PFSK-1 (cell line): Measurements from ENCODE around the gene MAPK8IP1.

Source experiments
- FOXP2 ChIP-seq: optimal IDR thresholded peaks from 2 replicates; pipeline ENCODE3; 2011; ENCODE audit warnings: borderline replicate concordance, control low read depth, inconsistent platforms; ENCODE audit not compliant: insufficient read depth; ENCODE audit errors: extremely low read length, extremely low read depth
- POLR2AphosphoS5 ChIP-seq: IDR thresholded peaks from 2 replicates; pipeline ENCODE4 v1.6.1; 2012; ENCODE audit warnings: low read depth, mild to moderate bottlenecking, control low read depth, low read length, moderate library complexity
- REST ChIP-seq, 2 experiments: IDR thresholded peaks; 2 replicates each; pipeline versions ENCODE4 v1.6.1 to v1.8.0; 2011 to 2012; ENCODE audit warnings: low read depth in 2 of 2, low read length in 2 of 2, control low read depth in 1 of 2, inconsistent platforms in 1 of 2, mild to moderate bottlenecking in 1 of 2, moderate library complexity in 1 of 2; ENCODE audit not compliant: insufficient read depth in 1 of 2
- SIN3A ChIP-seq: IDR thresholded peaks from 2 replicates; pipeline ENCODE4 v1.6.1; 2012; ENCODE audit warnings: mild to moderate bottlenecking, low read length, moderate library complexity, borderline replicate concordance; ENCODE audit not compliant: insufficient read depth
- TAF1 ChIP-seq: IDR thresholded peaks from 2 replicates; pipeline ENCODE4 v1.6.1; 2012; ENCODE audit warnings: low read length, control low read depth, borderline replicate concordance; ENCODE audit not compliant: insufficient read depth

Gene MAPK8IP1

GRCh38 chr11:45927684-45928413, 42.4 kb downstream of the MAPK8IP1 start:
- no peak for TF ChIP-seq SIN3A

DNA sequence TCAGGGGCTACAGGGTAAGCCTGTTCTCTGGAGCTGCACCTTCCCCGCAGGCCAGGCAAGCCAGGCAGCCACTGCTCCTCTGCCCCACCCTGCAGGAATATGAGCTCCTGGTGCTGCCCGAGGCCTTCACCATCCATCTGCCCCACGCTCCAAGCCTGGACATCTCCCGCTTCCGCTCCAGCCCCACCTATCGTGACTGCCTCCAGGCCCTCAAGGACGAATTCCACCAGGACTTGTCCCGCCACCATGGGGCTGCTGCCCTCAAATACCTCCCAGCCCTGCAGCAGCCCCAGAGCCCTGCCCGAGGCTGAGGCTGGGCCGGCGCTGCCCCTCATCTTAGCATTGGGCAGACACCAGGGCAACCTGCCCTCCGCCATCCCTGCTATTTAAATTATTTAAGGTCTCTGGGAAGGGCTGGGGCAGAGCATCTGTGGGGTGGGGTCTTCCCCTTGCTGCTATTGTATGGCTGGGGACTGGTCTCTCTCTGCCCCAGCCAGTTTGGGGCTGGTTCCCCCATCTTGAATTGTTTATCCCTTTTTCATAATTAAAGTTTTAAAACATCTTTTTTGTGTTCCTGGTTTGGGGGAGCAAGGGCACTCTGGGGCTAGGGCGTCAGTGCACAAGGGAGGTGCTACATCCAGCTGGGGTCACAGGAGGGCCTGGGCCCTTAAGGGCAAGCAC, 43.2 kb downstream of the MAPK8IP1 start:
- TF ChIP-seq TAF1 (no peak), FOXP2 (no peak), REST (IDR thresholded peaks at IDR 0.05; ENCODE audit: insufficient read depth in 1 of 2, low read depth in 2 of 2, low read length in 2 of 2) (no peak), POLR2AphosphoS5 (no peak), SIN3A (no peak)

- TF ChIP-seq FOXP2 (no peak), TAF1 (no peak), SIN3A (no peak), POLR2AphosphoS5 (no peak), REST (IDR thresholded peaks at IDR 0.05; ENCODE audit: insufficient read depth in 1 of 2, low read depth in 2 of 2, low read length in 2 of 2) (no peak)
Measured at GRCh38 chr11:45929486-45930030, 44.1 kb downstream of the MAPK8IP1 start.

- TF ChIP-seq SIN3A (no peak), POLR2AphosphoS5 (no peak), FOXP2 (no peak), REST (IDR thresholded peaks at IDR 0.05; ENCODE audit: insufficient read depth in 1 of 2, low read depth in 2 of 2, low read length in 2 of 2) (no peak), TAF1 (no peak)
Measured at GRCh38 chr11:45930031-45930794, 44.8 kb downstream of the MAPK8IP1 start.

DNA sequence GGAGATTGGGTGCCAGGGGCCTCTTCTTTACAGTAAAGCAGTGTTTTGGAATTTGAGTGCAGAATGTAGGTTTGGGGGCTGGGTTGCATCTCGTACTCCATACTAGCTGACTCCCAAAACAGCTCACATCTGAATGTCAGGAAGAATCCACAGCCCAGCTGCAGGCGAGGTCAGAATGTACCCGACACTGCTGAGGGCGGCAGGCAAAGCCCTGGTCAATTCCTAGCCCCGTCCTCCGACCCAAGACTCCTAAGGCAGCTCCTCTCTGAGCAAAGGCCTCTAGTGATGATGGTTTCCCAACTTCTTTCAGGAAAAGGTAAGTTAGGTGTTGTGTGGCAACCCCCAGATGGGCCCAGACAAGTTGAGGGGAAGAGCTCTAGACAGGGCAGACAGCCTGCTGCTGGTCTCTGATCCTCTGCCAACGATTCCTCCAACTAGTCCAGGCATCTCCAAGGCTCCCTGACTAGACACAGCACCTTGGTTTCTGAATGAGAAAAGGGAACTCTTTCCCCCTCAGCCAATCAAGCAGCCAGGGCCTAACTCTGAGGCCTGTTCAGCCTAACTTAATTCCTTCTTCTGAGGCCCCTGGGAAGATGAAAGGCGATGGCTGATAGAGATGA, 45.6 kb downstream of the MAPK8IP1 start:
- no peak for TF ChIP-seq FOXP2
- TF ChIP-seq SIN3A: no peak
- TF ChIP-seq TAF1: no peak
- TF ChIP-seq REST (IDR thresholded peaks at IDR 0.05; ENCODE audit: insufficient read depth in 1 of 2, low read depth in 2 of 2, low read length in 2 of 2): no peak
- no peak for TF ChIP-seq POLR2AphosphoS5
